ENCODE data around the gene ZNF70. TPM values are rescaled to one million over a fixed set of nuclear protein-coding genes. Genes with fewer than 3 reads are reported as not detected.

Gene ZNF70
- total RNA-seq, 1 donor from 2014 or later = 3.0 TPM

DNA sequence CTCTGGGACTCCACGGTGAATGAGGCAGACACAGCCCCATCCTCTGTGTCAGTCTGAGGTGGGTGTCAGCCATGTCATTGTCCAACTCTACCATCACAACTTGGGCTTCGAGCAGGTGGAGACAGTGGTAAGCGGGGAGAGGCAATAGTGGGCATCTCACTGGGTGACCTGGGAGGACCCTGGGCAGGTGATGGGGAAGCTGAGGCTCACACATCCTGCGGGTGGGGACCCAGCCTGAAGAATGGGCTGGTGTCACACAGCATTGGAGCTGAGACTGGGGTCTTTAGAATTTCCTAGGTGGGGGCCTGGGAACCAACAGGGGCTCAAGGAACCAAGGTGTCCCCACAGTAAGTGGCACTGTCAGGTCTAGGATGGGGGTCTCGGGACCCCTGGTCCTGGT, 28.8 kb upstream of the ZNF70 start:
- intact Hi-C loops (cut with micrococcal nuclease) = no loop called here

DNA sequence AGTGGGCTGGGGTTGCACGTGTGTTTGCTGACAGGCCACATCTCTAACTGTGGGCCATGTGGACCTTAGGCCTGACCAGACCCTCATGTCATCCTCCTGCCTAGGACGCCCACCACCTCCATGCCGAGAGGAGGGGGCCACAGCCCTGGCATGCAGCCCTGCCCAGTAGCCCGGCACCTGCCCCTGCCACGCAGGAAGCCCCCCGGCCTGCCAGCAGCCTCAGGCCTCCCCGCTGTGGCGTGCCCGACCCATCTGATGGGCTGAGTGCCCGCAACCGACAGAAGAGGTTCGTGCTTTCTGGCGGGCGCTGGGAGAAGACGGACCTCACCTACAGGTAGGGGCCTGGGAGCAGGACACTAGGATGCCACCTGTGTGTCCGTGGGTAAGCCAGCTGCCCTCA, 28.2 kb upstream of the ZNF70 start:
- intact Hi-C loops (cut with micrococcal nuclease) = no loop called here

DNA sequence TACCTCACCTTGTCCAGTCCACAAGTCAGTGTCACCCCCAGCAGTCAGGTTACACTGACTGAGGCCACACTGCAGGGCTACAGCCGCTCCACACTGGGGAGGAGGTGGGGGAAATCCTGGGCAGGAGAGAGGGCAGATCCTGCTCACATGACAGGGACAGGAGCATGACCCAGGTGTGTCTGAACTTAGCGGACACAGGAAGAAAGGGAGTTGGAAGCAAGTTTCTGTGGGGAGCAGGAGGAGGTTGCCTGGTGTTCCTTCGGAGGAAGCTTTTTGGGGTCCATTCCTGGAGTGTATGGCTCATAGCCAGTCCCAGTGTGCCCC, 27.6 kb upstream of the ZNF70 start:
- intact Hi-C loops (cut with micrococcal nuclease) = no loop called here

DNA sequence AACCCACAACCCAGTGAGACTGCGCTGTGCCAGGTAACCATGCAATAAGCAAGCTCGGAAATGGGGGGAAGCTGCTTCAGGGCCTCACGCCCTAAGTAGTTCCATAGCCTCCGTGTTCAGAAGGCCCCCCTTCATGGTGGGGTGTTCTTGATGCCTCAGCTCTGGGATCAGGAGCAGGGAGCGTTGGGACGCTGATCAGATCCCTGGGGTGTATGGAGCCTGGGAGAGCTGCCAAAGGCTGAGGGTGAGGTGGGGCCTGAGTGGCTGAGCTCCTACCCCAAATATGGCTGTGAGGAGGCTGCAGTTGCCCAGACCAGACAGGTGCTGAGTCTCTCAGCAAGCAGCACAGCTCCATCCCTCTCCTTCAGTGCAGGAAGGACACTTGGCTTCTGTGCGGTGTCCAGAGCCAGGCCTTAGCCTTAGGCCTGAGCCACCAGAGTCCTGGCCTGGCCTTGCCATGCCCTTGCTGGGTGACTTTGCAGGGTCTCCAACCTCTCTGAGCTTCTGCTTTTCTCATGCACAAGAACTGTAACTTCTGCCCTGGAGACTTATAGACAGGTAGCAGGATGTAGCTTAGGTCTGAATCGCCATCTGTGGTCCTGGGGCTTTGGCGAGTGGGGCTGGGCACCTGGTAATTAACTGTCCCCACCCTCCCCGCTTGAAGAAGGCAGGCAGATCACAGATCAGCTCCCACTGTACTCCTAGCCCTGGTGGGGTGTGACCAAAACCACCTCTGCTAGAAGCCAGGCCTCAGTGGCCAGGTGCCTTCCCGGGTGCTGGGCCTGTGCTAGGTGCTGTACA, 27.1 kb upstream of the ZNF70 start:
- intact Hi-C loops (cut with micrococcal nuclease) = no loop called here

DNA sequence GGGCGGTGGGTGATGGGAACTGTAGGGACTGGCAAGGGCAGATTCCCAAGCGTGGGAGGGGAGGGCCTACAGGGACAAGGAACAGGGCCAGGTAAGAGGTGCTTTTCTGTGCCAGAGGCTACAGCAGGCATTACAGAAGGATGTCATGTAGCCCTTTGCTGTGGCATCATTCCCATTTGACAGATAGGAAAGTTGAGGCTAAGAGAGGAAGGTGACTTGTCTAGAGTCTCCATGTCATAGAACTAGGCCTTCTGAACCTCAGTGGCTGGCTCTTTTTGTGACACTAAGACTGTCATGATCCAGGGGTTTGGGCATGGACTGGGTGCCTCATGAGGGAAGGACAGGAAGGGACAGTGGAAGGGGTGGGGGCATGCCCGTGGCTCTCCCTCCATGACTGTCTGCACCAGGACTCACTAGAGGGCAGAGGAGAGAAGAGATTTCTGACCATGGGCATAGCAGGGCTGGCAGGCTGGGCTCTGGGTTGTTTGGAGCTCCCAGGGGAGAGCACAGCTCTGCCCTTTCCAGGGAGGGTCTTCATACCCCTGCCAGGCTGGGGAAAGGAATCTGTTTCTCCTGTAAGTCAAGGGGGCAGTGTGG, 25.0 kb upstream of the ZNF70 start:
- intact Hi-C loops (cut with micrococcal nuclease) = no loop called here

DNA sequence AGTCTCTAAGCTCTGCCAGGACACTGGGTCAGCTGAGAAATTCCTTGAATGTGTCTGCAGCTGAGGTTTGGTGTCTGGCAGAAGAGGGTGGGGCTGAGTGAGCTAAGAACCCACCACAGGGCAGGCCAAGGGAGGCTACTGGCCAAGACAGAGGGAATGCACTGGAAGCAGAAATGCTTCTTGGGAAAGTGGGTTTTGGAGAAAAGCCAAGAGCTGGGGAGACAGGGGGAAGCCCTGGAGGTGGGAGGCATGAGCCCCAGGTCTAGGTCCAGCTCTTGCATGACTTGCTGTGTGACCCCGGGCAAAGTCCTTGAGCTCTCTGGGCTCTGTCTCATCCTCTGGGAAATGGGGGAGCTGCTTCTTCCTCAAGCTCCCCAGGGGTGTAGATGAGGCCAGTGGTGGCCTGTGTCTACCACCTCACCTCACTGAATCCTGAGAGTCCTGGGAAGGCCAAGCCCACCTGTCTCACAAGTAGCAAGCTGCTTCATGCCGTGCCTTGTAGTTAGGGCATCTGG, 24.1 kb upstream of the ZNF70 start:
- intact Hi-C loops (cut with micrococcal nuclease) = no loop called here

DNA sequence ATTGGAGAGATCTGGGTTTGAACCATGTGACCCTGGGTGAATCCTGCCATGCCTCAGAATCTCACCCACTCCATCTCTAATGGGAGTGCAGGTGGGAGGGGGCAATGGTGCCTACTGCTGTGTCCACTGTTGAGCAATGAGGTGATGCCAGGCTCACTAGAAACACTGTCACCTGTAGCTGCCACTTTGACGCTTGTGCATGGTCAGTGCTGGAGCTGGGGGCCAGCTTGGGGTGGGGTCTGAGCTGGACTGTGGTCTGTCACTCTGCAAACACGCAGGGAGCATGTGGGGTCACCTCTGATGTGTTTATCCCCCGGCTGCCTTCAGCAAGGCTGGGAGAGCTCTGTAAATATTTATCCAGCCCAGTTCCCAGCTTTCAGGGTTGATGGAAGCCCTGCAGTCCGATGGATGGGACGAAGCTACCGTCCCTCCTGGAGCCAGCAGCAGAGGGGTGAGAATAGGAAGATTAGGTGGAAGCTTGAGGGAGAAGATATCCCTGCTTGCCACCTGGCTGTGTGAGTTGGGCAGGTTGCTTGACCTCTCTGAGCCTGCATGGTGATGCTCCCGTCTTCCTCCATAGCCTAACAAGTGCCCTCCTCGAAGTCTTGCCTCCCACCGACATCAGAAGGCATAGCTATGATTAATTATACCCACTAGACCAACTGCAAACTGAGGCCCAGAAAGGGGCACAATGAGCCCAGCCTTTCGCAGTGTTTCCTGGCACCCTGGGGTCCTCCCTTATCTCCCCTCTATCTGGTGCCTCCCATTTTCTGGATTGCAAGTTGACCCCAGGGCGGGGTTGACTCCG, 23.4 kb upstream of the ZNF70 start:
- intact Hi-C loops (cut with micrococcal nuclease) = no loop called here

DNA sequence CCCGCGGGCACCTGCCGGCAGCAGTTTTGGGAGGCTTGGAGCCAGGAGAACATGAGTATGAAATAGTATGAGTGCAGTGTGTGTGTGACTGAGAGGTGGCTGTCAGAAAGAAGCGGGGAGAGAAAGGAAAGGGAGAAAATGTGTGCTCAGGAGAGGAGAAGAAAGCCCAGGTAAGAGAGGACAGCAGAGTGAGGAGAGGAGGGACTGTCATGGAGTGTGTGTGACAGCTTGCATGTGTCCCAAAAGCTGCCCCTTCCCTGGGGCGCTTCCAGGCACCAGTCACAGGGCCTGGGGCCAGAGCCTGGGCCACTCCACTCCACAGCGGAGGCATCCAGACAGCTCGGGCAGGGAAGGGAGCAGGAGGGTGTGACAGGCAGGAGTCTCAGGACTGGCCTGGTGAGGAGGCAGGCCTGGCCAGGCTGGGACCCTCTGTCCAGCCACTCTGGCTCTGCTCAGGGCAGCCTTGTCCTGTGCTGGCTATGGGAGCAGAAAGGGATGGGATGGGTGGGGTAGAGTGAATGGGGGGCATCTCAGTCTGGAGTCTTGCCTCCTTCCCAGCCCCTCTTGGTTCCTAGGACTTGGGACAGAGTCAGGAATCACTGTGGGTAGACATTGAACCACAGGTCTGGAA, 22.7 kb upstream of the ZNF70 start:
- intact Hi-C loops (cut with micrococcal nuclease) = no loop called here

DNA sequence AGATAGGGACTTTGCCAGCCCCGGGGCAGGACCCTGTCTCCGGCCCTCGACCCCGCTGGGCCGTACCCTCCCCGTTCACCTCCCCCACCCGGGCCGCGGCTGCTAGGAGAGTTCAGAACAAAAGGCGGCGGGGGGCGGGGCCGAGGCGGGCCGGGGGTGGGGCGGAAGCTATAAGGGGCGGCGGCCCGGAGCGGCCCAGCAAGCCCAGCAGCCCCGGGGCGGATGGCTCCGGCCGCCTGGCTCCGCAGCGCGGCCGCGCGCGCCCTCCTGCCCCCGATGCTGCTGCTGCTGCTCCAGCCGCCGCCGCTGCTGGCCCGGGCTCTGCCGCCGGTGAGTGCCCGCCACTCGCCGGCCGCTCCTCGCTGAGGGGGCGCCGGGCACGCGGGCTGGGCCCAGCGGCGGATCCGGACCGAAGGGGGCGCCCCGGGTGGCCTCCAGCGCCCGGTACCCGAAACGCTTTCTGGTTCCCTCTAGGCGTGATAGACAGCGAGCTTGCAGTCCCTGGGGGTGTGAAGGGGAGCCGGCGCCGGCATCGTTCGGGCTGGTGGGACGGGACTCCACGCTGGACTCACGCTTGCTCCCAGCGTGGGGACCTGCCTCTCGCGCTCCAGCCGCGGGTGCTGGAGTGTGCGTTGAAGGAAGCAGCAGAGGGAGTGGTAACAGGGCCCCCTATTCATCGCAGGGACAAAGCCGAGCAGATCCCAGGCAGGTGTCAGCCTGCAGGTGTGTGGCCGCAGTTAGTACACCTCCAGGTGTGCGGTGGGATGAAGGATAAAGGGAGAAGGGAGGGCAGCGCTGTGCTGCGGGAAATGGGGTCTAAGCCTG, 21.9 kb upstream of the ZNF70 start, which contains the start of gene MMP11:
TSS of gene MMP11 (plus strand) at position 201 of the 825 bp plus-strand sequence. CDS start at position 223, 22 bp downstream.
- intact Hi-C loops (cut with micrococcal nuclease) = loop anchor here (1.0 kb wide), 1 partner anchor 13 kb away; the partner anchor contains the start of gene SMARCB1

DNA sequence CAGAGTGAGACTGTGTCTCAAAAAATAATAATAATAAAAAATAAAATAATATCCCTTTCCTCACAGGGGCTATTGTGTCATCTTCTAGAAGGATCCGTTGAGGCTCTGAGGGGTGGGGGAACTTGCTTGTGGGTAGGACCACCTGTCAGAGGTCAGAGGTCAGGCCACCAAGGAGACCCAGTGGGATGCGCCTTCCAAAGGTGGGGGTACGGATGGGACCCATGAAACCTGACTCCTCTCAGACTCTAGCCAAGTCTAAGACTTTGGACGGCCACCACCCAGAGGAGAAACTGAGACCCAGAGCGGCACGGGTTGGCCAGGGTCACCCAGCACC, 21.4 kb upstream of the ZNF70 start:
- intact Hi-C loops (cut with micrococcal nuclease) = loop anchor here (1.0 kb wide), 1 partner anchor 14 kb away; the partner anchor contains the start of gene SMARCB1

DNA sequence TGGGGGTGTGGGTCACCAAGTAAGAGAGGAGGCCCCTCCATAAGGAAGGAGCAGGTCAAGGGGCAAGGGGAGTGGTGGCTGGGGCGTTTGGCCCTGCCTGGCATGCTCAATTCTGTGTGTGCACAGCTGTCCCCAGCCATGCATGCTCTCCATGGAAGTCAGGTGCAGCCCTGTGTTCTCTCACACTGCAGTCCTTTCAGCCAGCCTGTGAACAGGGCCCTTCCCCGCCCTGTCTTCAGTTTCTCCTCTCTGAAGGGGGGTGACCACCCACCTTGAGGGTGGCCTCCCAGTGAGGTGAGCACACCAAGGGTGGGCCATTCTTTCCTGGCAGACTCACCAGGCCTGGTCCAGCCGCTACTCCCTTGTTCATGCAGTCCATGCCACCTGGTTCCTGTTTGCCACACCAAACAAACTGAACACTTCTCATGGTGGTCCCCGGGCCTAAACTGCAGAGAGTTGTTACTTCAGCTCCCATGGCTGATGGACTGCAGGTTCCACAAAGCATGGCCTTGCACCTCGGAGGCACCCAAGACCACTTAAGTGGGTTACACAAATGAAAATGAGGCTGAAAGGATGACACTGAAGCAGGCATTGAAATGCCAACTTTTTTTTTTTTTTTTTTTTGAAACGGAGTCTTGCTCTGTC, 18.5 kb upstream of the ZNF70 start:
- intact Hi-C loops (cut with micrococcal nuclease) = no loop called here

DNA sequence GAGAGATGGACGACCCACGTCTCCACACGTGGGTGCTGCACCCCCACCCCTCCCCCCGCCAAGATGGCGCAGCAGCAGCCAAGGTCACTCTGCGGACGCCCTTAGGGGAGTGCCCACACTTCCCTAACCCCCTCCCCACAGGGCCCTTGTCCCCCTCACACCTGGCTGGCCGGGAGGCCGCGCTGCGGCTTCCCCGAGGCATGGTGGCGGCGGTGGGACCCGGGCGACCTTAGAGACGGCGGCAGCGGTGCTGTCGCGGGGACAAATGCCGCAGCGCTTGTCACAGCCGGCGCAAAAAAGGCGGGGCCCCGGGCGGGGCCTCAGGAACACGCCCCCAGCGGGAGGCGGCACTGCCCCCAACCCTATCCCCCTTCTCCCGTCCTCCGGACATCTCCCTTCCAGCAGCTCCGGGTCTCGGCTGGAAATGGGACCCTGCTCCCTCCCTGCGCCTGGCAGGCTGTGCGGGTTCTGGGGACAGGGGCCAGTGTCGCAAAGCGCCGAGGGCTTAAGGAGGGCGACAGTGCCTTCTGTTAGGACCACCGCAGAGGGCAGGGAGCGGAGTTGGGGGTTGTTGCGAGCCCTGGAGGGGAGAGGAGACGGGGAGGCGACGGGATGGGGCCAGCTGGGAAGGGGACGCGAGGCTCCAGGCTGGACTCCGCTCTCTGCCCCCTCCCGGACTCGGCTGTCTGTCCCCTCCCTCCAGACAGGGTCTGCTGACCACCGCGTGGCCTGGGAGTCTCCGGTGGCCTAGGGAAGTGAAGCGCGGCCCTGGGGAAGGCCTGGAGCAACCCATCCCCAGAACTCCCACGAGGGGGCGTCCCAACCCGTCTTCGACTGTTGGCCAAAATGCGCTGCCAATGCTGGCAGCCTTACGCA, 17.0 kb upstream of the ZNF70 start, which contains the start of gene CHCHD10:
TSS of gene CHCHD10 (minus strand) at position 300 of the 876 bp plus-strand sequence. CDS start at position 202, 98 bp downstream.
- intact Hi-C loops (cut with micrococcal nuclease) = loop anchor here (1.0 kb wide), 1 partner anchor 19 kb away; no protein-coding TSS in a partner anchor

DNA sequence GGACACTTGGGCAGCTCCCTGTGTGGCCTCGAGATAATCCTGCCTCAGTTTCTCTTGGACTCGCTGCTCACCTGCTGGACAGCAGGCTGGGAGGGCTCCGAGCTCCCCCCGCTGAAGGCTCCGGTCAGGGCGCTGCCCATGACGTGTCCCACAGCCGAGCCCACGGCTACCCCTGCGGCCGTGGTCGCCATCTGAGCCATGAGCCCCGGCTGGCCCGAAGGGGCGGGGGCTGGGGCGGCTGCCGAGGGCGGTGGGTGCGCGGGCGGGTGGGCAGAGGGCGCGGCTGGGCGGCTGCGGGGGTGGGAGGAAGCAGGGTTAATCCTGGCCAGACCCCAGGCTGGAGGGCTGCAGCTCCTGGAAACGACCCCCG, 16.4 kb upstream of the ZNF70 start:
- intact Hi-C loops (cut with micrococcal nuclease) = no loop called here

DNA sequence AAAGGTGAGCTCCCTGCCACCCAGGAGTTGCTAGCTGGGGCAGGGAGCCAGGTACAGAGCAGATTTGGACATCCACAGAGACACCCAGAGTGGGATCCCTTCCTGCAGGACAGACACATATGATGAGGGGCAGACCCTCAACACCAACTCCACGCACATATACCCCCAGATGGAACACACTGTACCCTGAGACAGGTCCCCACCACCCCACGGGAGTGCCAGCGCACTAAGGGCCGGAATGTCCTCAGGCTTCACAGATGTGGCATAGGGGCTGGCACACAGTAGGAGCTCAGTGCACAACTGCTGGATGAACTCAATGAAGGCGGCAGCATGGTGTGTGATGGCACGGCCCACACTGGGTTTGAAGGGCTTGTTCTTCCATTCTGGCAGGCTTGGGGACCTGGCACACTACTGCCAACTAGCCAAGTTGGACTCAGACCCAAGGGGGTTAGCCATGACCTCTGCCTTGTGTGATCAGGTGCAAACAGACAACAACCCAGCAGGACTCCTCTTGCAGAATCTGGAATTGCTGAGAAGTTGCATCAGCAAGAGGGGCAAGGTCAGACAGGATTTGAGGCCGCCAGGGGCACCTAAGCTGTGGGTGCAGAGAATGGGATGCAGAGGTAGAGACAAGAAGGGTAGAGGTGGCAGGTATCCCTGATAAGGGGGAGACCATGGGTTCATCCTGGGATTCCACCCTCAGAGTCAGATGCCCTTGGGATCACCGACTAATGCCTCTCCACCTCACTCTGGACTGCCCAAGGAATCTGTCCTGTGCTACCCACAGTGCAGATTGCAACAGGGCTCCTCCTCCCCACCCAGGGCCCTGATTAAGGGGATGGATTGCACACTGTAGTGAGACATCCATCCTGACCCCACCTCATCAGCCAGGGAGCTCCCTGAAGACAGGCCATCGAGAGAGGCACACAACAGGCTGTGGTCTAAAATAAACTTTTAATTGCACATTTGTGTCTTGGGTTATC, 14.3 kb upstream of the ZNF70 start:
- intact Hi-C loops (cut with micrococcal nuclease) = no loop called here

DNA sequence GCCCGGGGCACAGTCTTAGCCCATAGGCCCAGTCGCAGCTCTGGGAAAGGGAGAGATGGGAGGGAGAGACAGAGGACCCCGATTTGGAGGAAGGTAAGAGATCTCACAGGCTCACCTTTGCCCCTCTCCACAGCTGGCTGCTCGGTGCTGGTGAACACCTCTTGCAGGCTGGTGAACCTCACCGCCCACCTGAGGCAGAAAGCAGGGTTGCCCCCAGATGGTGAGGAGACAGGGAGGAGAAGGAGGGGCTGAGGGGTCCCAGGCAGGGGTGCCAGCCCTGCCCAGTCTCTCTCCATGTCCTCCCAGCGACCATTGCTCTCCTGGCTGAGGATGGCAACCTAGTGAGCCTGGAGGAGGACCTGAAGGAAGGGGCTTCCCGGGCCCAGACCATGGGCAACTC, 13.0 kb upstream of the ZNF70 start:
- intact Hi-C loops (cut with micrococcal nuclease) = no loop called here

DNA sequence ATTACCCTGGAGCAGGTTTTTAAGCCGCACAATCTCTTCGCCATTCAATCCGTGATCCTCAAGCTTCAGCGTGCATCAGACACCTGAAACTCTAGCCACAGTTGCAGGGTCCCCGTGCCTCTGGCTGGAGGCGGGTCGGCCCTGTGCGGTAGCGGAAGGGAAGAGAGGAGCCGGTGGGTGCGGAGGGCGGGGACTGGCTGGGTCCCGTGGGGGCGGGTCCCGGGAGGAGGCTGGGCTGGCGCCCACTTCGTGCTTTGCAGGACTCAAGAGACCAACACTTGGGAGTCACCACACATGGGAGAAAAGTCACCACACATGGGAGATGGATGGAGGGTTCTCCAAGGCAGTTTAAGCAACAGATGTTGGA, 12.7 kb upstream of the ZNF70 start:
- intact Hi-C loops (cut with micrococcal nuclease) = no loop called here

DNA sequence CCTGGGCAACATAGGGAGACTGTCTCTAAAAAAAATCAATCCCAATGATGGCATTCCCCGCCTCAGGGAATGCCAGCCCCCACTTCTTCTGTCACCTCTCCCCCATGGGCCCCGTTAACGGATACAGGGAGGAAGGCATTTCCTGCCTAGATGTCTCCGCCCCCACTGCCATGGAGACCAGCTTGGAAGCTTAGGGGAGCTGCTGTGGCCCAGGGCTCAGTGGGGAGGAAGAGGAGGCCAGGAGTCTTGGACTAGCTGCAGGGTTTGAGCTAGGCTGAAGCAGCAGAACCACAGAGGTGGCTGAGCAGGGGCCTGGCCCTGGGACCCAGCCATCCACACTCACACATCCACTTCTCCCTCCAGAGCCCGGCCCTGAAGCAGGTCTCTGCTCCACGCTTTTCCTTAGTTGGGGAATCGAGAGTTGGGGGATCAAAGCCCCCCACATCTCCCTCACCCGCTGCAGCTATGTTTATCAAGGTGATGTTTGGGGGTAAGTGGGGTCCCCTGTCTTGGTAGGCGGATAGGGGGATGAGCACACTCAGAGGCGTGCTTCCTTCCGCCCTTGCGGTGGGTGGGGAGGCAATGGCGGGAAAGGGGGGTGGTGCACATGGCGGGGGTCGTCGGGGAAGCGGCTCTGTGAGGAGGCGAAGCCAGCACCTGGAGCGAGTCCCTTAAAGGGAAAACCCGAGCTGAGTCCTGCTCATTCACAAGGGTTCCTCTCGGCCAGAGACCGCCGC, 12.1 kb upstream of the ZNF70 start, which contains the start of gene C22orf15:
TSS of gene C22orf15 (plus strand) at position 149 of the 737 bp plus-strand sequence. CDS start at position 466, 317 bp downstream.
- intact Hi-C loops (cut with micrococcal nuclease) = no loop called here
